MG63 (cell line): ENCODE data around the gene ZNF423. TPM values are rescaled to one million over a fixed set of nuclear protein-coding genes. Genes with fewer than 3 reads are reported as not detected.
A peak's percentile ranks its signal among the peaks of the same experiment; 100 is the strongest.

Experiments
- DNase-seq: peaks from one replicate; pipeline ENCODE4 v3.0.0-alpha.2; 2020
- H3K27me3 ChIP-seq: fragments of 250-450 bp; sonication (Bioruptor Pico); 2 replicates; pipeline ENCODE4 v1.5.1; 2020; ENCODE audit warnings: mild to moderate bottlenecking, moderate library complexity
- H3K36me3 ChIP-seq: fragments of 250-450 bp; sonication (Bioruptor Pico); 2 replicates; pipeline ENCODE4 v1.5.1; 2020; ENCODE audit warnings: mild to moderate bottlenecking, moderate library complexity
- H3K4me3 ChIP-seq: fragments of 250-450 bp; sonication (Bioruptor Pico); 2 replicates; pipeline ENCODE4 v1.5.1; 2020; ENCODE audit warnings: mild to moderate bottlenecking, moderate library complexity
- H3K9me3 ChIP-seq: fragments of 250-450 bp; sonication (Bioruptor Pico); 2 replicates; pipeline ENCODE4 v1.5.1; 2020; ENCODE audit warnings: mild to moderate bottlenecking, moderate library complexity
- total RNA-seq: library from RNA; depleted of rRNA; stranded (reverse); fragments of >200 nt; shearing (Covaris generic); gene quantifications from 2 replicates; pipeline ENCODE4 v1.2.3, GENCODE V29; 2014; ENCODE audit warnings: low replicate concordance

ZNF423 gene
- total RNA-seq, 1 experiment from 2014 or later, result 0.07 TPM

- Histone ChIP-seq H3K4me3 (no peak overlapping the region), H3K9me3 (no peaks in the 10 kb centered on the region), H3K27me3 (no peaks in the 10 kb centered on the region), H3K36me3 (no peaks in the 10 kb centered on the region)
- DNase-seq, result no peak
Observed at GRCh38 chr16:49822649-49823370, 33.1 kb downstream of the ZNF423 start.

GRCh38 chr16:49821614-49822282 is 34.2 kb downstream of the ZNF423 start:
- DNase-seq, result no peak
- Histone ChIP-seq H3K9me3 (no peaks in the 10 kb centered on the region), H3K27me3 (no peaks in the 10 kb centered on the region), H3K36me3 (no peaks in the 10 kb centered on the region), H3K4me3 (no peak overlapping the region)

- Histone ChIP-seq H3K9me3 (no peaks in the 10 kb centered on the region), H3K27me3 (no peaks in the 10 kb centered on the region), H3K4me3 (no peak overlapping the region), H3K36me3 (no peaks in the 10 kb centered on the region)
- DNase-seq, result no peak
Observed at GRCh38 chr16:49821156-49821555, 34.8 kb downstream of the ZNF423 start.

- Histone ChIP-seq H3K27me3 (no peaks in the 10 kb centered on the region), H3K4me3 (no peak overlapping the region), H3K9me3 (no peaks in the 10 kb centered on the region), H3K36me3 (no peaks in the 10 kb centered on the region)
- DNase-seq, result no peak
Observed at GRCh38 chr16:49817754-49818507, 38.0 kb downstream of the ZNF423 start.

GRCh38 chr16:49816875-49817274 is 39.0 kb downstream of the ZNF423 start:
- DNase-seq, result no peak
- Histone ChIP-seq H3K36me3 (no peaks in the 10 kb centered on the region), H3K27me3 (no peaks in the 10 kb centered on the region), H3K9me3 (no peaks in the 10 kb centered on the region), H3K4me3 (no peak overlapping the region)

GRCh38 chr16:49811644-49812334 is 44.1 kb downstream of the ZNF423 start:
- H3K4me3 ChIP-seq, result no peak overlapping the region
- peak; percentile 47 for DNase-seq
- no peaks in the 10 kb centered on the region for H3K9me3 ChIP-seq
- no peaks in the 10 kb centered on the region for H3K36me3 ChIP-seq
- no peaks in the 10 kb centered on the region for H3K27me3 ChIP-seq

- no peak for DNase-seq
- no peaks in the 10 kb centered on the region for H3K36me3 ChIP-seq
- no peak overlapping the region for H3K4me3 ChIP-seq
- no peaks in the 10 kb centered on the region for H3K9me3 ChIP-seq
- no peaks in the 10 kb centered on the region for H3K27me3 ChIP-seq
Observed at GRCh38 chr16:49810831-49811230, 45.1 kb downstream of the ZNF423 start.

- H3K9me3 ChIP-seq, result no peaks in the 10 kb centered on the region
- DNase-seq, result no peak
- H3K36me3 ChIP-seq, result no peaks in the 10 kb centered on the region
- no peaks in the 10 kb centered on the region for H3K27me3 ChIP-seq
- no peak overlapping the region for H3K4me3 ChIP-seq
Observed at GRCh38 chr16:49809561-49809960, 46.4 kb downstream of the ZNF423 start.

- Histone ChIP-seq H3K27me3 (no peaks in the 10 kb centered on the region), H3K36me3 (no peaks in the 10 kb centered on the region), H3K4me3 (no peak overlapping the region), H3K9me3 (no peaks in the 10 kb centered on the region)
- DNase-seq, result no peak
Observed at GRCh38 chr16:49809062-49809461, 46.9 kb downstream of the ZNF423 start.

- no peak overlapping the region for H3K4me3 ChIP-seq
- H3K9me3 ChIP-seq, result no peaks in the 10 kb centered on the region
- no peak for DNase-seq
- H3K36me3 ChIP-seq, result no peaks in the 10 kb centered on the region
- H3K27me3 ChIP-seq, result no peaks in the 10 kb centered on the region
Observed at GRCh38 chr16:49806446-49806845, 49.5 kb downstream of the ZNF423 start.

GRCh38 chr16:49801290-49801689 is 54.6 kb downstream of the ZNF423 start:
- no peak for DNase-seq
- no peaks in the 10 kb centered on the region for H3K9me3 ChIP-seq
- no peaks in the 10 kb centered on the region for H3K27me3 ChIP-seq
- H3K36me3 ChIP-seq, result no peaks in the 10 kb centered on the region
- H3K4me3 ChIP-seq, result no peak overlapping the region

GRCh38 chr16:49800876-49801275 is 55.0 kb downstream of the ZNF423 start:
- H3K9me3 ChIP-seq, result no peaks in the 10 kb centered on the region

GRCh38 chr16:49800441-49800840 is 55.5 kb downstream of the ZNF423 start:
- no peaks in the 10 kb centered on the region for H3K36me3 ChIP-seq
- no peak for DNase-seq
- H3K4me3 ChIP-seq, result no peak overlapping the region
- H3K27me3 ChIP-seq, result no peaks in the 10 kb centered on the region
- H3K9me3 ChIP-seq, result no peaks in the 10 kb centered on the region

More at GRCh38 chr16:49800876-49801275, 55.0 kb downstream of the ZNF423 start:
- H3K36me3 ChIP-seq, result no peaks in the 10 kb centered on the region
- no peaks in the 10 kb centered on the region for H3K27me3 ChIP-seq
- no peak overlapping the region for H3K4me3 ChIP-seq
- no peak for DNase-seq

- H3K36me3 ChIP-seq, result no peaks in the 10 kb centered on the region
- no peak overlapping the region for H3K4me3 ChIP-seq
- DNase-seq, result no peak
- H3K9me3 ChIP-seq, result no peaks in the 10 kb centered on the region
- no peaks in the 10 kb centered on the region for H3K27me3 ChIP-seq
Observed at GRCh38 chr16:49799172-49799571, 56.7 kb downstream of the ZNF423 start.

GRCh38 chr16:49795513-49795912 is 60.4 kb downstream of the ZNF423 start:
- Histone ChIP-seq H3K4me3 (no peak overlapping the region), H3K36me3 (no peaks in the 10 kb centered on the region), H3K27me3 (no peaks in the 10 kb centered on the region), H3K9me3 (no peaks in the 10 kb centered on the region)
- no peak for DNase-seq

- no peaks in the 10 kb centered on the region for H3K36me3 ChIP-seq
- DNase-seq, result no peak
- no peaks in the 10 kb centered on the region for H3K9me3 ChIP-seq
- no peaks in the 10 kb centered on the region for H3K27me3 ChIP-seq
- H3K4me3 ChIP-seq, result no peak overlapping the region
Observed at GRCh38 chr16:49793244-49793643, 62.7 kb downstream of the ZNF423 start.

- Histone ChIP-seq H3K9me3 (no peaks in the 10 kb centered on the region), H3K27me3 (no peaks in the 10 kb centered on the region), H3K4me3 (no peak overlapping the region), H3K36me3 (no peaks in the 10 kb centered on the region)
- DNase-seq, result no peak
Observed at GRCh38 chr16:49789616-49790015, 66.3 kb downstream of the ZNF423 start.
